K562 (cell line): ENCODE data around the gene CTNS. TPM values are rescaled to one million over a fixed set of nuclear protein-coding genes. Genes with fewer than 3 reads are reported as not detected.

Experiments used
- polyA plus RNA-seq, 8 experiments: library from polyadenylated mRNA; depleted of rRNA in 4 of 8; stranded (reverse) in 5 of 8; unstranded in 3 of 8; fragments of >200 nt; fragmentation: Nextera tagmentation in 2 of 8; fragmentation: Illumina TruSeq in 1 of 8; extraction: Ambion mirVana in 2 of 8; extraction: Trizol in 1 of 8; gene quantifications; 2 replicates each; pipeline versions ENCODE4 v1.2.1 to v1.2.3, GENCODE V29; 2011 to 2014; ENCODE audit warnings: inconsistent platforms in 1 of 8, missing spikeins in 1 of 8
- total RNA-seq, 7 experiments: library from RNA; depleted of rRNA in 6 of 7; stranded (reverse); fragments of >200 nt in 6 of 7; fragmentation: Illumina TruSeq in 2 of 7; extraction: Trizol in 2 of 7; gene quantifications; 2 replicates each; pipeline versions ENCODE4 v1.2.1 to v1.2.3, GENCODE V29; 2011 to 2021; ENCODE audit warnings: low replicate concordance in 1 of 7

CTNS gene
- total and polyA plus RNA-seq, 9 of the 15 experiments (the other 6 are each of a cell fraction or from before 2014, with no cell fraction given): 0.66 to 8.4 (median 4.9) TPM

Other genes with a start within 250 kb of the CTNS start
Only the 7 nearest of the 14 such genes appear.
- gene TRPV3, start 78.9 kb upstream of the CTNS start, total RNA-seq (2014; rRNA removed): 0.09 TPM in 1 of 2 replicates, not detected in the other
- 0.07 and 0.10 TPM in 2 replicates for gene TRPV3, start 78.9 kb upstream of the CTNS start, total RNA-seq (2014; rRNA removed; fragmentation: Illumina TruSeq; extraction: Trizol)
- gene TRPV3, start 78.9 kb upstream of the CTNS start, total RNA-seq (2015; rRNA removed; fragmentation: Illumina TruSeq; extraction: Trizol): 0.11 TPM in 2 replicates
- gene TRPV3, start 78.9 kb upstream of the CTNS start, total RNA-seq (2021): 0.11 and 0.18 TPM in 2 replicates
- gene TRPV3, start 78.9 kb upstream of the CTNS start, polyA plus RNA-seq (2011; rRNA removed): 0.09 and 0.22 TPM in 2 replicates
- gene TRPV3, start 78.9 kb upstream of the CTNS start, polyA plus RNA-seq (2014; fragmentation: Illumina TruSeq; extraction: Trizol): 0.08 and 0.10 TPM in 2 replicates
- gene TRPV3, start 78.9 kb upstream of the CTNS start, polyA plus RNA-seq (2014; fragmentation: Nextera tagmentation; extraction: Ambion mirVana): under 1 TPM in 1 of 2 experiments, not detected in 1; 0.03 TPM
- gene TRPV3, start 78.9 kb upstream of the CTNS start, polyA plus RNA-seq (2014; rRNA removed): 0.42 and 0.55 TPM in 2 replicates
- gene TRPV1, start 27.3 kb upstream of the CTNS start, total RNA-seq (2014; rRNA removed): 0.08 TPM in 1 of 2 replicates, not detected in the other
- gene TRPV1, start 27.3 kb upstream of the CTNS start, total RNA-seq (2014; rRNA removed; fragmentation: Illumina TruSeq; extraction: Trizol): 0.11 TPM in 1 of 2 replicates, not detected in the other
- 0.15 TPM in 1 of 2 replicates, not detected in the other for gene TRPV1, start 27.3 kb upstream of the CTNS start, total RNA-seq (2015; rRNA removed; fragmentation: Illumina TruSeq; extraction: Trizol)
- 0.11 and 0.20 TPM in 2 replicates for gene TRPV1, start 27.3 kb upstream of the CTNS start, total RNA-seq (2021)
- gene TRPV1, start 27.3 kb upstream of the CTNS start, polyA plus RNA-seq (2011; rRNA removed): 0.12 and 0.18 TPM in 2 replicates
- gene TRPV1, start 27.3 kb upstream of the CTNS start, polyA plus RNA-seq (2014; fragmentation: Illumina TruSeq; extraction: Trizol): 0.09 and 0.12 TPM in 2 replicates
- gene TRPV1, start 27.3 kb upstream of the CTNS start, polyA plus RNA-seq (2014; fragmentation: Nextera tagmentation; extraction: Ambion mirVana): under 1 TPM in 1 of 2 experiments, not detected in 1; 0.01 TPM
- gene TRPV1, start 27.3 kb upstream of the CTNS start, polyA plus RNA-seq (2014; rRNA removed): 0.09 and 0.12 TPM in 2 replicates
- gene SHPK, start 510 bp upstream of the CTNS start, total RNA-seq (2014; rRNA removed): 16.3 and 20.2 TPM in 2 replicates
- gene SHPK, start 510 bp upstream of the CTNS start, total RNA-seq (2014; rRNA removed; fragmentation: Illumina TruSeq; extraction: Trizol): 7.2 and 10.0 TPM in 2 replicates
- 11.8 and 12.3 TPM in 2 replicates for gene SHPK, start 510 bp upstream of the CTNS start, total RNA-seq (2015; rRNA removed; fragmentation: Illumina TruSeq; extraction: Trizol)
- 14.2 and 14.9 TPM in 2 replicates for gene SHPK, start 510 bp upstream of the CTNS start, total RNA-seq (2021)
- gene SHPK, start 510 bp upstream of the CTNS start, polyA plus RNA-seq (2011; rRNA removed): 12.6 and 13.1 TPM in 2 replicates
- 12.2 and 12.8 TPM in 2 replicates for gene SHPK, start 510 bp upstream of the CTNS start, polyA plus RNA-seq (2014; fragmentation: Illumina TruSeq; extraction: Trizol)
- gene SHPK, start 510 bp upstream of the CTNS start, polyA plus RNA-seq (2014; fragmentation: Nextera tagmentation; extraction: Ambion mirVana): 1 to 10 TPM; 2.5 to 2.6 TPM
- gene SHPK, start 510 bp upstream of the CTNS start, polyA plus RNA-seq (2014; rRNA removed): 10.5 and 11.2 TPM in 2 replicates
- gene TAX1BP3, start 31.8 kb downstream of the CTNS start, total RNA-seq (2014; rRNA removed): 10.9 and 17.5 TPM in 2 replicates
- gene TAX1BP3, start 31.8 kb downstream of the CTNS start, total RNA-seq (2014; rRNA removed; fragmentation: Illumina TruSeq; extraction: Trizol): 4.1 and 4.4 TPM in 2 replicates
- gene TAX1BP3, start 31.8 kb downstream of the CTNS start, total RNA-seq (2015; rRNA removed; fragmentation: Illumina TruSeq; extraction: Trizol): 7.9 and 8.2 TPM in 2 replicates
- gene TAX1BP3, start 31.8 kb downstream of the CTNS start, total RNA-seq (2021): 14.5 and 15.4 TPM in 2 replicates
- gene TAX1BP3, start 31.8 kb downstream of the CTNS start, polyA plus RNA-seq (2011; rRNA removed): 6.2 and 10.7 TPM in 2 replicates
- 5.8 and 13.9 TPM in 2 replicates for gene TAX1BP3, start 31.8 kb downstream of the CTNS start, polyA plus RNA-seq (2014; fragmentation: Illumina TruSeq; extraction: Trizol)
- 1 to 10 TPM in 1 of 2 experiments, under 1 TPM in 1; 0.99 to 2.5 TPM for gene TAX1BP3, start 31.8 kb downstream of the CTNS start, polyA plus RNA-seq (2014; fragmentation: Nextera tagmentation; extraction: Ambion mirVana)
- gene TAX1BP3, start 31.8 kb downstream of the CTNS start, polyA plus RNA-seq (2014; rRNA removed): 6.4 and 8.5 TPM in 2 replicates
- 27.7 and 40.0 TPM in 2 replicates for gene EMC6, start 32.1 kb downstream of the CTNS start, total RNA-seq (2014; rRNA removed)
- gene EMC6, start 32.1 kb downstream of the CTNS start, total RNA-seq (2014; rRNA removed; fragmentation: Illumina TruSeq; extraction: Trizol): 17.6 and 18.8 TPM in 2 replicates
- gene EMC6, start 32.1 kb downstream of the CTNS start, total RNA-seq (2015; rRNA removed; fragmentation: Illumina TruSeq; extraction: Trizol): 31.7 and 34.3 TPM in 2 replicates
- 57.3 and 57.8 TPM in 2 replicates for gene EMC6, start 32.1 kb downstream of the CTNS start, total RNA-seq (2021)
- 22.8 and 24.3 TPM in 2 replicates for gene EMC6, start 32.1 kb downstream of the CTNS start, polyA plus RNA-seq (2011; rRNA removed)
- 24.9 and 28.6 TPM in 2 replicates for gene EMC6, start 32.1 kb downstream of the CTNS start, polyA plus RNA-seq (2014; fragmentation: Illumina TruSeq; extraction: Trizol)
- 1 to 10 TPM; 2.9 to 6.8 TPM for gene EMC6, start 32.1 kb downstream of the CTNS start, polyA plus RNA-seq (2014; fragmentation: Nextera tagmentation; extraction: Ambion mirVana)
- gene EMC6, start 32.1 kb downstream of the CTNS start, polyA plus RNA-seq (2014; rRNA removed): 136 and 159 TPM in 2 replicates
- gene P2RX5, start 59.4 kb downstream of the CTNS start, total RNA-seq (2014; rRNA removed): 1.3 and 1.8 TPM in 2 replicates
- 0.35 and 1.5 TPM in 2 replicates for gene P2RX5, start 59.4 kb downstream of the CTNS start, total RNA-seq (2014; rRNA removed; fragmentation: Illumina TruSeq; extraction: Trizol)
- gene P2RX5, start 59.4 kb downstream of the CTNS start, total RNA-seq (2015; rRNA removed; fragmentation: Illumina TruSeq; extraction: Trizol): 0.87 and 1.5 TPM in 2 replicates
- gene P2RX5, start 59.4 kb downstream of the CTNS start, total RNA-seq (2021): 1.6 and 1.8 TPM in 2 replicates
- 2.7 and 4.0 TPM in 2 replicates for gene P2RX5, start 59.4 kb downstream of the CTNS start, polyA plus RNA-seq (2011; rRNA removed)
- 1.1 and 1.6 TPM in 2 replicates for gene P2RX5, start 59.4 kb downstream of the CTNS start, polyA plus RNA-seq (2014; fragmentation: Illumina TruSeq; extraction: Trizol)
- under 1 TPM; 0.31 to 0.61 TPM for gene P2RX5, start 59.4 kb downstream of the CTNS start, polyA plus RNA-seq (2014; fragmentation: Nextera tagmentation; extraction: Ambion mirVana)
- 0.49 and 1.2 TPM in 2 replicates for gene P2RX5, start 59.4 kb downstream of the CTNS start, polyA plus RNA-seq (2014; rRNA removed)
- 12.1 and 14.5 TPM in 2 replicates for gene HASPIN, start 87.1 kb downstream of the CTNS start, total RNA-seq (2014; rRNA removed)
- gene HASPIN, start 87.1 kb downstream of the CTNS start, total RNA-seq (2014; rRNA removed; fragmentation: Illumina TruSeq; extraction: Trizol): 10.2 and 10.6 TPM in 2 replicates
- 9.9 and 11.0 TPM in 2 replicates for gene HASPIN, start 87.1 kb downstream of the CTNS start, total RNA-seq (2015; rRNA removed; fragmentation: Illumina TruSeq; extraction: Trizol)
- gene HASPIN, start 87.1 kb downstream of the CTNS start, total RNA-seq (2021): 12.9 and 13.5 TPM in 2 replicates
- 5.9 and 9.0 TPM in 2 replicates for gene HASPIN, start 87.1 kb downstream of the CTNS start, polyA plus RNA-seq (2011; rRNA removed)
- 9.5 and 11.0 TPM in 2 replicates for gene HASPIN, start 87.1 kb downstream of the CTNS start, polyA plus RNA-seq (2014; fragmentation: Illumina TruSeq; extraction: Trizol)
- under 1 TPM; 0.81 to 0.87 TPM for gene HASPIN, start 87.1 kb downstream of the CTNS start, polyA plus RNA-seq (2014; fragmentation: Nextera tagmentation; extraction: Ambion mirVana)
- 7.1 and 7.2 TPM in 2 replicates for gene HASPIN, start 87.1 kb downstream of the CTNS start, polyA plus RNA-seq (2014; rRNA removed)